Neural cell (in vitro differentiated cells): Measurements from ENCODE around the gene GRM6. TPM values are rescaled to one million over a fixed set of nuclear protein-coding genes. Genes with fewer than 3 reads are reported as not detected.

Source experiments
- H2AFZ ChIP-seq: fragments of 200-600, 300-800 bp; sonication (generic), shearing (Covaris generic); 2 replicates; pipeline ENCODE4 v1.6.0; 2014; ENCODE audit warnings: low read depth, mild to moderate bottlenecking, antibody characterized with exemption, low read length, moderate library complexity
- H3F3A ChIP-seq: fragments of 200-600 bp; shearing (Covaris generic); 2 replicates; pipeline ENCODE4 v1.6.1; 2016; ENCODE audit warnings: mild to moderate bottlenecking, moderate library complexity, mixed read lengths, antibody characterized with exemption, low read length; ENCODE audit not compliant: insufficient read depth, poor library complexity, severe bottlenecking
- H3K27ac ChIP-seq: fragments of 200-600, 300-800 bp; sonication (generic), shearing (Covaris generic); 2 replicates; pipeline ENCODE4 v1.5.1; 2014; ENCODE audit warnings: mild to moderate bottlenecking, low read length, moderate library complexity
- H3K27me3 ChIP-seq: fragments of 300-800, 200-600 bp; sonication (generic), shearing (Covaris generic); 2 replicates; pipeline ENCODE4 v1.6.0; 2014; ENCODE audit warnings: mild to moderate bottlenecking, low read depth, low read length, moderate library complexity; ENCODE audit not compliant: insufficient read depth
- H3K36me3 ChIP-seq: fragments of 300-800, 200-600 bp; sonication (generic), shearing (Covaris generic); 2 replicates; pipeline ENCODE4 v1.5.1; 2014; ENCODE audit warnings: mild to moderate bottlenecking, antibody characterized with exemption, low read length, moderate library complexity; ENCODE audit not compliant: insufficient read depth
- H3K4me2 ChIP-seq: fragments of 300-800, 200-600 bp; sonication (generic), shearing (Covaris generic); 2 replicates; pipeline ENCODE4 v1.6.0; 2014; ENCODE audit warnings: mild to moderate bottlenecking, low read length
- H3K4me3 ChIP-seq: fragments of 300-800, 200-600 bp; sonication (generic), shearing (Covaris generic); 2 replicates; pipeline ENCODE4 v1.5.1; 2014; ENCODE audit warnings: mild to moderate bottlenecking, low read length, moderate library complexity
- H3K79me2 ChIP-seq: fragments of 200-600 bp; shearing (Covaris generic); replicated peaks from 2 replicates; pipeline ENCODE4 v1.6.0; 2014; ENCODE audit warnings: mild to moderate bottlenecking, low read length, moderate library complexity; ENCODE audit not compliant: insufficient read depth
- H3K9ac ChIP-seq: fragments of 300-800, 200-600 bp; sonication (generic), shearing (Covaris generic); 2 replicates; pipeline ENCODE4 v1.6.1; 2016; ENCODE audit warnings: mild to moderate bottlenecking, low read length, mixed read lengths
- H3K9me2 ChIP-seq: fragments of 200-600 bp; shearing (Covaris generic); 2 replicates; pipeline ENCODE4 v1.6.1; 2016; ENCODE audit warnings: mild to moderate bottlenecking, low read length, mixed read lengths; ENCODE audit not compliant: insufficient read depth
- H3K9me3 ChIP-seq: fragments of 200-600, 300-800 bp; sonication (generic), shearing (Covaris generic); 2 replicates; pipeline ENCODE4 v1.6.1; 2016; ENCODE audit warnings: mild to moderate bottlenecking, mixed run types, low read length, moderate library complexity, mixed read lengths
- H4K20me1 ChIP-seq: fragments of 200-600 bp; shearing (Covaris generic); 2 replicates; pipeline ENCODE4 v1.6.1; 2016; ENCODE audit warnings: mild to moderate bottlenecking, mixed run types; ENCODE audit not compliant: insufficient read depth
- CTCF ChIP-seq: fragments of 450-650 bp; IDR thresholded peaks from 2 replicates; pipeline ENCODE4 v1.5.1; 2014; ENCODE audit warnings: antibody characterized with exemption, mild to moderate bottlenecking, moderate library complexity; ENCODE audit not compliant: poor library complexity, severe bottlenecking
- EP300 ChIP-seq: fragments of 450-650 bp; conservative IDR thresholded peaks from 2 replicates; pipeline ENCODE4 v1.6.1; 2014; ENCODE audit warnings: antibody characterized with exemption, mild to moderate bottlenecking, moderate library complexity; ENCODE audit not compliant: poor library complexity, severe bottlenecking
- EZH2 ChIP-seq: fragments of 200-600, 300-800 bp; shearing (Covaris generic), sonication (generic); IDR thresholded peaks from 2 replicates; pipeline ENCODE4 v1.6.1; 2014; ENCODE audit warnings: antibody characterized with exemption, low read length, borderline replicate concordance, mild to moderate bottlenecking; ENCODE audit not compliant: insufficient read depth, poor library complexity, severe bottlenecking
- MXI1 ChIP-seq: fragments of 450-650 bp; conservative IDR thresholded peaks from 2 replicates; pipeline ENCODE4 v1.6.1; 2014; ENCODE audit warnings: antibody characterized with exemption, mild to moderate bottlenecking; ENCODE audit not compliant: poor library complexity, severe bottlenecking
- POLR2AphosphoS5 ChIP-seq: IDR thresholded peaks from 2 replicates; pipeline ENCODE4 v1.6.1; 2012
- RAD21 ChIP-seq: fragments of 450-650 bp; conservative IDR thresholded peaks from 2 replicates; pipeline ENCODE4 v1.6.1; 2014; ENCODE audit warnings: antibody characterized with exemption, mild to moderate bottlenecking, moderate library complexity
- REST ChIP-seq: IDR thresholded peaks from 2 replicates; pipeline ENCODE4 v1.6.1; 2012; ENCODE audit warnings: borderline replicate concordance
- SMC3 ChIP-seq: fragments of 450-650 bp; conservative IDR thresholded peaks from 2 replicates; pipeline ENCODE4 v1.6.1; 2014; ENCODE audit warnings: antibody characterized with exemption, mild to moderate bottlenecking, moderate library complexity; ENCODE audit not compliant: poor library complexity
- TAF1 ChIP-seq: IDR thresholded peaks from 2 replicates; pipeline ENCODE4 v1.6.1; 2012; ENCODE audit warnings: low read depth
- polyA plus RNA-seq: library from polyadenylated mRNA; depleted of rRNA; stranded (reverse); fragments of >200 nt; gene quantifications from 2 replicates; pipeline ENCODE4 v1.2.3, GENCODE V29; 2014

Gene GRM6
- polyA plus RNA-seq, 1 donor from 2014 or later, result not detected

- H3K27me3 ChIP-seq, result peaks cover 26% of the 10 kb centered on the region
- no peaks in the 10 kb centered on the region for H3K79me2 ChIP-seq
- H3K9me3 ChIP-seq, result peaks cover 8% of the 10 kb centered on the region
- H3K9me2 ChIP-seq, result no peaks in the 10 kb centered on the region
- no peak overlapping the region for H3K9ac ChIP-seq
- no peaks in the 10 kb centered on the region for H3K36me3 ChIP-seq
- H3K27ac ChIP-seq, result no peak overlapping the region
- no peak for TF ChIP-seq EP300
- TF ChIP-seq TAF1, result no peak
- TF ChIP-seq RAD21, result no peak
- no peak for TF ChIP-seq CTCF
- TF ChIP-seq POLR2AphosphoS5, result no peak
- no peak for TF ChIP-seq MXI1
- no peak for TF ChIP-seq EZH2
- no peak for TF ChIP-seq SMC3
- no peak for TF ChIP-seq REST
- no peaks in the 10 kb centered on the region for H4K20me1 ChIP-seq
- H3K4me3 ChIP-seq, result no peak overlapping the region
- no peak overlapping the region for H3K4me2 ChIP-seq
- H2AFZ ChIP-seq, result no peak overlapping the region
- no peaks in the 10 kb centered on the region for H3F3A ChIP-seq
These were observed 4.6 kb downstream of the GRM6 start for GRCh38 chr5:178990491-178990890.

GRCh38 chr5:178989311-178989710 is 5.8 kb downstream of the GRM6 start:
- Histone ChIP-seq H3F3A (no peaks in the 10 kb centered on the region), H3K9me3 (peaks cover 8% of the 10 kb centered on the region)

More at GRCh38 chr5:178989311-178989710, 5.8 kb downstream of the GRM6 start:
- H2AFZ ChIP-seq, result no peak overlapping the region
- no peak overlapping the region for H3K4me3 ChIP-seq
- no peaks in the 10 kb centered on the region for H3K79me2 ChIP-seq
- TF ChIP-seq POLR2AphosphoS5 (no peak), REST (no peak), CTCF (no peak), EZH2 (no peak), RAD21 (no peak), SMC3 (no peak), TAF1 (no peak), MXI1 (no peak), EP300 (no peak)
- no peaks in the 10 kb centered on the region for H3K36me3 ChIP-seq
- no peak overlapping the region for H3K27ac ChIP-seq
- H3K9me2 ChIP-seq, result no peaks in the 10 kb centered on the region
- no peak overlapping the region for H3K9ac ChIP-seq
- peaks cover 17% of the 10 kb centered on the region for H3K27me3 ChIP-seq
- no peak overlapping the region for H3K4me2 ChIP-seq
- H4K20me1 ChIP-seq, result no peaks in the 10 kb centered on the region
